K562 (cell line): ENCODE measurements around the gene SCN8A.

Source experiments
- CEBPB ChIP-seq: fragments of 450-650 bp; IDR thresholded peaks from 2 replicates; pipeline ENCODE4 v1.6.1; 2016; ENCODE audit warnings: missing genetic modification characterization, missing compliant biosample characterization
- CHD4 ChIP-seq: fragments of 200-600 bp; sonication (generic); IDR thresholded peaks from 3 replicates; pipeline ENCODE4 v1.6.1; 2012; ENCODE audit warnings: low read depth, mild to moderate bottlenecking, mixed read lengths, low read length, inconsistent platforms; ENCODE audit not compliant: insufficient read depth, insufficient replicate concordance, poor library complexity, severe bottlenecking
- CTCF ChIP-seq, 3 experiments: IDR thresholded peaks in 2 of 3; conservative IDR thresholded peaks in 1 of 3; 2 replicates each; pipeline ENCODE4 v1.5.1; 2011 to 2012; ENCODE audit warnings: low read length in 3 of 3, mild to moderate bottlenecking in 3 of 3, control low read depth in 2 of 3, improper control_type of control experiment in 1 of 3, inconsistent platforms in 1 of 3, low read depth in 1 of 3, mixed read lengths in 1 of 3, moderate library complexity in 1 of 3; ENCODE audit not compliant: insufficient read depth in 2 of 3
- ETV5 ChIP-seq: sonication (generic); formaldehyde crosslinking; IDR thresholded peaks from 2 replicates; pipeline ENCODE4 v1.4.0; 2020; ENCODE audit warnings: low read depth, mild to moderate bottlenecking, missing genetic modification reagents
- FOXA1 ChIP-seq: fragments of 450-650 bp; IDR thresholded peaks from 2 replicates; pipeline ENCODE4 v1.6.1; 2016; ENCODE audit warnings: mild to moderate bottlenecking, borderline replicate concordance
- GATAD2A ChIP-seq: fragments of 450-650 bp; IDR thresholded peaks from 2 replicates; pipeline ENCODE4 v1.6.1; 2017
- HNRNPK ChIP-seq: fragments of 200-400 bp; formaldehyde crosslinking; IDR thresholded peaks from one replicate; pipeline ENCODE4 v1.6.1; 2018; ENCODE audit warnings: mild to moderate bottlenecking, low read depth, low read length; ENCODE audit not compliant: poor library complexity, severe bottlenecking
- KDM1A ChIP-seq, 2 experiments: fragments of 450-650 bp; IDR thresholded peaks; 2 replicates each; pipeline ENCODE4 v1.6.1; 2016; ENCODE audit warnings: mild to moderate bottlenecking in 2 of 2
- KLF1 ChIP-seq: fragments of 450-650 bp; IDR thresholded peaks from 2 replicates; pipeline ENCODE4 v1.6.1; 2016; ENCODE audit warnings: missing genetic modification characterization, missing compliant biosample characterization
- POLR2AphosphoS2 ChIP-seq: IDR thresholded peaks from 2 replicates; pipeline ENCODE4 v1.6.1; 2012; ENCODE audit warnings: low read length, improper control_type of control experiment
- U2AF1 ChIP-seq: fragments of 200-400 bp; formaldehyde crosslinking; optimal IDR thresholded peaks from 2 replicates; pipeline ENCODE3; 2017; ENCODE audit warnings: mild to moderate bottlenecking, low read depth, low read length, moderate library complexity
- ZBTB8A ChIP-seq: fragments of 450-650 bp; IDR thresholded peaks from 2 replicates; pipeline ENCODE4 v1.6.1; 2018; ENCODE audit warnings: mild to moderate bottlenecking, moderate library complexity; ENCODE audit not compliant: partially characterized antibody

DNA sequence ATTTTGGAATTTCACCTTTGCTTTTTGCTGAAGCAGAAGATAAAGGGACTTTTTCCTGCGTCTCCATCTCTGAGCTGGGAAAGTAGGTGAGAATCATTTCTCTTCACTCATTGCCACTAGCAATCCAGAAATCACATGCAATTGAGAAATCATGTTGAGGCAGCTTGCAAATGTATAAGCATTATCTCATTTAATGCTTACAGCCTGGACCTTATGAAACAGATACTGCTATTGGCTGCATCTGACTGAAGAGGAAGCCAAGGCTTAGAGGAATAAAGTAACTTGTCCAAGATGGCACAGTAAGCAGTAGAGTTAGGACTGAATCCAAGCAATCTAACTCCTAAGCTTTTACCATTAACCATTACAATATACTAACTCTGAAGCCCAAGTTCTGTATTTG lies 135.1 kb downstream of the SCN8A start:
- no peak for TF ChIP-seq KLF1 (tag)
- no peak for TF ChIP-seq POLR2AphosphoS2
- no peak for TF ChIP-seq CTCF (IDR thresholded peaks at IDR 0.05 in 2 of 3, conservative IDR thresholded peaks at IDR 0.05 in 1 of 3; ENCODE audit: insufficient read depth in 2 of 3, low read depth in 1 of 3, low read length in 3 of 3)
- no peak for TF ChIP-seq ETV5
- no peak for TF ChIP-seq ZBTB8A
- TF ChIP-seq FOXA1: no peak
- no peak for TF ChIP-seq U2AF1
- TF ChIP-seq KDM1A (IDR thresholded peaks at IDR 0.05): no peak
- no peak for TF ChIP-seq HNRNPK
- no peak for TF ChIP-seq CHD4
- TF ChIP-seq CEBPB (tag): no peak
- no peak for TF ChIP-seq GATAD2A
